Neutrophil (primary cell): ENCODE measurements around the gene KANSL3.

Experiments
- H3K27ac ChIP-seq: fragments of 200-600 bp; sonication (generic); 2 replicates; pipeline ENCODE4 v1.5.1; 2016; ENCODE audit warnings: mild to moderate bottlenecking, moderate library complexity
- H3K27me3 ChIP-seq: fragments of 200-600 bp; sonication (generic); 2 replicates; pipeline ENCODE4 v1.6.0; 2016; ENCODE audit warnings: mild to moderate bottlenecking
- H3K36me3 ChIP-seq: fragments of 200-600 bp; sonication (generic); 2 replicates; pipeline ENCODE4 v1.5.1; 2017
- H3K4me1 ChIP-seq, 2 experiments: fragments of 200-600 bp in 1 of 2; sonication (generic) in 1 of 2; 1 replicate in 1 of 2; 2 replicates in 1 of 2; pipeline versions ENCODE4 v1.5.1 to v1.6.1; 2013 to 2016; ENCODE audit warnings: low read depth in 1 of 2, low read length in 1 of 2, mild to moderate bottlenecking in 1 of 2, moderate library complexity in 1 of 2; ENCODE audit not compliant: control insufficient read depth in 1 of 2, insufficient read depth in 1 of 2
- H3K4me3 ChIP-seq, 2 experiments: fragments of 200-600 bp in 1 of 2; sonication (generic) in 1 of 2; 1 replicate in 1 of 2; 2 replicates in 1 of 2; pipeline ENCODE4 v1.5.1; 2013 to 2016; ENCODE audit warnings: low read depth in 1 of 2, low read length in 1 of 2, mild to moderate bottlenecking in 1 of 2, moderate library complexity in 1 of 2
- H3K9me3 ChIP-seq: fragments of 200-600 bp; sonication (generic); 2 replicates; pipeline ENCODE4 v1.5.1; 2016
- CTCF ChIP-seq: fragments of 200-600 bp; sonication (generic); IDR thresholded peaks from 2 replicates; pipeline ENCODE4 v1.5.1; 2016; ENCODE audit warnings: antibody characterized with exemption

KANSL3 gene

GRCh38 chr2:96601382-96602292 lies 36.5 kb downstream of the KANSL3 start:
- no peak for TF ChIP-seq CTCF
- H3K4me3 ChIP-seq: no peak overlapping the region
- H3K9me3 ChIP-seq: no peaks in the 10 kb centered on the region
- H3K4me1 ChIP-seq: no peaks in the 10 kb centered on the region
- H3K27ac ChIP-seq: no peak overlapping the region
- H3K27me3 ChIP-seq: no peaks in the 10 kb centered on the region
- peaks cover 93% of the 10 kb centered on the region for H3K36me3 ChIP-seq

GRCh38 chr2:96599941-96600340 lies 38.2 kb downstream of the KANSL3 start:
- H3K36me3 ChIP-seq: peaks cover 94% of the 10 kb centered on the region
- TF ChIP-seq CTCF: no peak

GRCh38 chr2:96596596-96596995 lies 41.5 kb downstream of the KANSL3 start:
- TF ChIP-seq CTCF: no peak
- no peak overlapping the region for H3K4me3 ChIP-seq
- peaks cover 92% of the 10 kb centered on the region for H3K36me3 ChIP-seq

More at GRCh38 chr2:96599941-96600340, 38.2 kb downstream of the KANSL3 start:
- Histone ChIP-seq H3K4me3 (no peak overlapping the region), H3K4me1 (no peaks in the 10 kb centered on the region), H3K27me3 (no peaks in the 10 kb centered on the region), H3K27ac (no peak overlapping the region), H3K9me3 (no peaks in the 10 kb centered on the region)

GRCh38 chr2:96594691-96595152 lies 43.4 kb downstream of the KANSL3 start:
- H3K9me3 ChIP-seq: no peaks in the 10 kb centered on the region
- no peaks in the 10 kb centered on the region for H3K27me3 ChIP-seq
- TF ChIP-seq CTCF: no peak
- H3K27ac ChIP-seq: no peak overlapping the region
- H3K4me1 ChIP-seq: no peaks in the 10 kb centered on the region
- H3K4me3 ChIP-seq: no peak overlapping the region
- peaks cover 81% of the 10 kb centered on the region for H3K36me3 ChIP-seq

More at GRCh38 chr2:96596596-96596995, 41.5 kb downstream of the KANSL3 start:
- Histone ChIP-seq H3K4me1 (no peaks in the 10 kb centered on the region), H3K9me3 (no peaks in the 10 kb centered on the region), H3K27ac (no peak overlapping the region), H3K27me3 (no peaks in the 10 kb centered on the region)

GRCh38 chr2:96594282-96594681 lies 43.8 kb downstream of the KANSL3 start:
- Histone ChIP-seq H3K27ac (no peak overlapping the region), H3K9me3 (no peaks in the 10 kb centered on the region), H3K4me3 (no peak overlapping the region), H3K27me3 (no peaks in the 10 kb centered on the region), H3K4me1 (no peaks in the 10 kb centered on the region), H3K36me3 (peaks cover 79% of the 10 kb centered on the region)
- TF ChIP-seq CTCF: no peak
